ENCODE measurements around the gene RNASE2.
"Not testable (repeated sequence)": the region's sequence is repeated elsewhere in the genome, so short reads cannot be mapped to it uniquely, and the experiment has no call there.

RNASE2 gene

DNA sequence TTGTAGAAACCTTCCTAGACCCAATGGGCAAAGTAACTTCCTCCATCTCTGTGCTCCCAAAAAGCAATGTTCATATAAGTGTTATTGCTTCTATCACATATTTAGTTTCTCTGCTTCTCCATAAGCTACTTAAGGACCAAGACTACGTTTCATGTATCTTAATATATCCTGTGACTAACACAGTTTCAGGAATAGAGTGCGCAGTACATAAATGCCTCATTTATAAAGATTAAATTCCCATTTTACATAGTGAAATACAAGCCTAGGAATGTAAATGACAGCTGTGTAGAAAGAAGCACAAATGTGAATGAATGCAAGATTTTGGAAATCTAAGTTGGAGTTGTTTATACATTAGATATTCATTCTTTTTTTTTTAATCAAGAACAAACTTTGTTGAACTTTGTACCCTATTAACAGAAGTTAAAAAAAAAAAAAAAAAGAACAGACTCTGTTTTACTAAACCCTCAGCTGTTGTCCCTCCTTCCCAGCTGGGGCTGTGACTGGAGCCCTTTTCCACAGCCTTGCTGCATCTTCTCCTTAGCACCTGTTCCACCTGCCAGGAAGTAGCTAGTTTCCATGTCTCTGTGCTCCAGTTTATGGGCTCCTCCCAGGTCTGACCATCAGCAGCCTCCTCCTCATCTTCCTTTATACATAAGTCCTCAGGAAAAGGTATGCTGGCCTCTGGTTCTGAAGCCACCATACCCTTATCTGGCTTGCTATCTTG lies 27.5 kb downstream of the RNASE2 start:
- no peak for DNase-seq

DNA sequence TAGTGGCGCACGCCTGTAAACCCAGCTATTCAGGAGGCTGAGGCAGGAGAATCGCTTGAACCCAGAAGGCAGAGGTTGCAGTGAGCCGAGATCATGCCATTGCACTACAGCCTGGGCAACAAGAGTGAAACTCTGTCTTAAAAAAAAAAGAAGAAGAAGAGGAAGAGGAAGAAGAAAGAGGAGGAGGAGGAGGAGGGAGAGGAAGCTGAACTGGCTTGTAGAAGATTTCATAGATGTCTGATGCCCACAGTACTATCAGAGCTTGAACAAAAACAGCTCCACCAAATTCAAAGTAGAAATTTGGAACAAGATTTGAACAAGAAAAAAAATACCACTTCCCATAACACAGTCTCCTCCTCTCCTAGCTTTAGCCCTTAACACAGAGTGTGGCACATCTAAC lies 30.4 kb downstream of the RNASE2 start:
- not testable (repeated sequence) for DNase-seq

DNA sequence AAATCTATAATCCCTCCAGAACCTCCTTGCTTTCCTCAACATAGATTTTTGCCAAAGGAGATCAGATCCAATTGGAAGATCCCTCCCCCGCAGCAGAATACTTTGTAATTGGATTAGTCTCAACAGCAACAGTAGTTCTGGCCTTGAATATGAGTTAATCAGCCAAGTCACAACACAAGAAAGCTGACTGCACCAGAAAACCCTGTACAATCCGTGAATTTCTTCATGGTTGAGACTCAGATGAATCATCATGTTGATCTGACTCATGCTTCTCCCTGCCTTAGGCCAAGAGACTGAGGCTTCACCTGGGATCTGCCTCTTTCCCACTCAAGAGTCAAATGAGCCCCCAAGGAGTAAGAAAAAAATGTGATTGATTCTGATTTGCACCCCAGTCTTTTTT lies 31.5 kb downstream of the RNASE2 start:
- DNase-seq, result no peak

DNA sequence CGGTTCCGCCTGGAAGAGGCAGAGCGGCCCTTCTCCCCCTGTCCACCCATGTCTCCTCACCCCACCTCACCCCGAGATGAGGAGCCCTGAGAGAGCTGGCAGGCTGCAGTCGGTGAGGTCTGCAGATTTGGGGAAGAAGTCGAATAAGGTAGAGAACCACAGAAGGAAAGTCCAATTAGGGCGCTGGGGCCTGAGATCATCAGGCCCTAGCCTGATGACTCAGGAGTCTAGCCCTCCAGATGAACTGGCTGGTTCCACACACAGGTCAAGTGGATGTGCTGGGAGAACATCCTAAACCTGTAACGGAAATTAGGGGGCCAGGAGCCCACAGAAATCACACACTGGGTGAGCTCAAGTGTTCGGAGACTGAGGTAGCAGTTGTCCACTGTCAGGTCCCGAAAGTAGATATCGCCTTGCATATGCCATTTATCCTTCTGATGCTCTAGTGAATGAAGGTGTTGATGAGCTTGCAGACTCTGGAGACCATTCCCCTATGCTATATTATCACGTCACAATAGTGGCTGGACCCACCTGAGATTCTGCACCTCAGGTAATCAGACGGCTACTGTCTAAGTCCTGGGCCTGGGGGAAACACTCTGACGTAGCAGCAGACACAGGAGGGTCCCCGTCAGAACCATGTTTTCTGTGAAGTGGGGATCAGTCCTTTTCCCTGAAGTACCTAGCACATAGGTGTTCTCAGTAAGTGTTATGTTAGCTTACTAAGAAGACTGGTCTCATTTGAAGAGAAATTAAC lies 33.6 kb downstream of the RNASE2 start:
- DNase-seq, result no peak

DNA sequence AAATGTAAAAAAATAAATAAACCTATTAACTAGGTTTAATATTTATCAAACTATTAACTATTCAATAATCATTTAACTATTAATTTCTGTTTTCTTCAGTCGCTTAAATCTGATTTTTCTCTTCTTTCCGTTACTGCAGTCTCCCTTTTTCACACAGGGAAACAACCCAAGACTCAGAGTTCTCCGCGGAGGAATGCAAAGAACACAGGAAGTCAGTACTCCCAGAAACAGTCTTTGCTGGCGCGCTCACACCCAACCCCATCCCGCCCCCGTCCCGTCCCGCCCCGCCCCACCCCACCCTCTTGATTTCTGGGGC lies 34.1 kb downstream of the RNASE2 start:
- DNase-seq, result no peak

DNA sequence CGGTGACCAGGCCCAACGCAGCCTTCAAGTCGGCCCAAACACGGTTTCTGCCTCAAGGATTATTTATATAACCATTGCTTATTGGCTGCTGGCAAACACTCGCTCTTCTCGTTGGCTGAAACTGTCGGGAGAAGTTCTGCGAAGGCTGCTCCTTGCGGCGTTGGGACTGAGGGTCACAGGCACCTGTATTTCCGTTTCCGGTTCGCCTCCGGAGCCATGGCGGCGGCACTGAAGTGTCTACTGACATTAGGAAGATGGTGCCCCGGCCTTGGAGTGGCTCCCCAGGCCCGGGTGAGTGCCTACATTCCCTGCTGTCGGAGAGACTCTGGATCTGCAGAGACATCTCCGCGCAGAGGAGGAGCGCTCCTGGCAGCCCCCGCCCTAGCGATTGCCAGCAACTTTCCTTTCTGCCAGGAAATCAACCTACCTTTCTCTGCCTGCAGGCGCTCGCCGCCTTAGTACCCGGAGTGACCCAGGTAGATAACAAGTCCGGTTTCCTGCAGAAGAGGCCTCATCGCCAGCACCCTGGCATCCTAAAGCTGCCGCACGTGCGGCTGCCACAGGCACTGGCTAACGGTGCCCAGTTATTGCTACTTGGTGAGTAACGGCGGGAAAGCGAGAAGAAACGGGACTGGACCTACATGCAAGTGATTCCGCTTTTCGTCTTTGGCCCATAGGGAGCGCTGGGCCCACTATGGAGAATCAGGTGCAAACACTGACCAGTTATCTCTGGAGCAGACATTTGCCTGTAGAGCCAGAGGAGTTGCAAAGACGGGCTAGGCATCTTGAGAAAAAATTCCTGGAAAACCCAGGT lies 34.7 kb downstream of the RNASE2 start, which contains the start of gene METTL17:
METTL17 (plus strand) TSS at position 194 of the 814 bp plus-strand sequence; CDS start at position 217, 23 bp downstream.
- DNase-seq, result peak; percentile 50

DNA sequence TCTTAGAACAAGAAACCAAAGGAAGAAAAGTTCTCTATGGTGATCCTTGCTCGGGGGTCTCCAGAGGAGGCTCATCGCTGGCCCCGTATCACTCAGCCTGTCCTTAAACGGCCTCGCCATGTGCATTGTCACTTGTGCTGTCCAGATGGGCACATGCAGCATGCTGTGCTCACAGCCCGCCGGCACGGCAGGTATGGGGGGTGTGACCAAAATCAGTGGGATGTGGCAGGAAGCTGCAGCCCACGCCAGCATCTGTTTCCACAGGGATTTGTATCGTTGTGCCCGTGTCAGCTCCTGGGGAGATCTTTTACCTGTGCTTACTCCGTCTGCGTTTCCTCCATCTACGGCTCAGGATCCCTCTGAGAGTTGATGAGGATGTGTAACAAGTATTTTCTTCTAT lies 41.2 kb downstream of the RNASE2 start:
- DNase-seq, result no peak

DNA sequence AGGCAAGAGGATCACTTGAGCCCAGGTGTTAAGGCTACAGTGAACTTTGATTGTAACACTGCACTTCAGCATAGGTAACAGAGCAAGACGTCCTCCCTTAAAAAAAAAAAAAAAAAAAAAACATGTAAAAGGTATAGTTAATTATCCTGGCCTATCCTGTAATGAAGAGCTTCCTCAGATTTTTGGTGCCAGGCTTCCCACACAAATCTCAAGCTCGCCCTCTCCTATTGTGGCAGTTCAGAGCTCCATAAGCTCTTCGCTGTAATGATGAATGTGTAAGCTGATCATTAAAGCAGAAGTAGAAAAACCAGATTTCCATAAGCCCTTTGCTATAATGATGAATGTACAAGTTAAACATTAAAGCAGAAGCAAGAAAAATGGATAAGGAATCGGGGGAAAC lies 41.8 kb downstream of the RNASE2 start:
- no peak for DNase-seq

DNA sequence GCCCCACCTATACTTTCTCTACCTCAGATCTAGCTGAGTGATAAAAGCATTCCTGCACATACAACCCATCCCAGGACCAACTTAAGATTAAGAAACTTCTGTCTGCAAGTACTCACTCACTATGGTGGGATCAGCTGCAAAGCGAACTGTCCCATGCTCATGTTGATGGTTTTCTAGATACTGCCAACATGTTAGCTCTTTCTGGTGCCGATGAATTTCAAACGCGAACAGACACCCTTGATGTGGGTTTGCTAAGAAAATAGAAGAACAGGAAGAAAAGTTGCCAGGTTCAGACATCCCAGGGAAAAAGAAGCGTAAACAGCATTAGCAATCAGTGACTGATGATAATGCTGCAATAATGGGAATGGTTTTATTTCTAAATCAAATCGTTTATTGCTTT lies 42.3 kb downstream of the RNASE2 start:
- no peak for DNase-seq

DNA sequence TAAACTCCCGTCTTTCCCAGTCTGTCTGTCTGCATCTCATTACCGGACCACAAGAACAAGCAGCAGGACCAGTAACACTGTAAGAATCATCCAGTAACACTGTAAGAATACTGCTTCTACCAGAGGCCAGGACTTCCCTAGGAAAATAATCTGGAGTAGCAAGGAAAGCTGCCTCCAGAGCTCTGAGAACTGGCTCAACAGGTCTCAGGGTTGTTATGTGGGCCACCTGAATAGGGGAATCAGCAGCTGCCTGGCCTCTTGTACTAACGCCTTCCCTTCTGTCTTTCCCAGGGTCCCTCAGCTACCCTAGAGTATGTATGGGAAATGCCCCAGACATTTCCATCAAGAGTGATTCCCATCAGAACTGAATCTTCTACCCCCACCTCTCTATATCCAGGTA lies 42.9 kb downstream of the RNASE2 start:
- DNase-seq, result no peak

DNA sequence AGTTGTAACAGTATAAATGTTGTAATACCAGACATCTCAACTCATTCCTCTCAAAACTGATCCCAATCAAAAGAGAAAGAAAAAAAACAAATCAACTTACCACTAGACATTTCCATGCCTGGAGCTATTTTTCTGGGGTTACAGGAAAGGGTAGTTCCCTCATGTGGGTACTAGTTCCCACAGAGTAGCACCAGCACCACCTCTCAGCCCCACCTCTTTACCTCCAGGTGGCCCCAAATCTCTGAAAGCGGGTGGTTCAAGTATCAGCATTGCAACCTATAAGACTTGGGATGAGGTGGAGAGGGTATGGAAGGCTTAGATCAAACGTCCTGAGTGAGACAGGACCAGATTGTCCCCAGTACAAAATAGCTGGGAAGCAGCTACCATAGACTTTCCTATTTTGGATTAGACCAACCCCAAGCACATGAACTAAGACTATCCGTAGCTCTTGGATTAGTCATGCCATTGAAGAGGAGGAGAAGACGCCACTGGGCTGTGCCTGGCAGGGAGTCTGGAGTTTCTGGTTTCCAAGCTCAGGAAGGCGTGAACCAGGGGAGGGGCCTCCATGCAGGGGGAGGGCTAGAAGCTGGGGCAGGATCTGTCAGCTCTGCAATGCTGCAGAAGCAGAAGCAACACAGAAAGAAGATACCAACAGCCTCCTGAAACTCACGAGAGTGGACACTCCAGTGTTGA lies 43.5 kb downstream of the RNASE2 start, which contains the start of gene SLC39A2:
SLC39A2 (plus strand) TSS at position 620 of the 693 bp plus-strand sequence. CDS start 154 bp downstream, outside the sequence.
- DNase-seq, result no peak

DNA sequence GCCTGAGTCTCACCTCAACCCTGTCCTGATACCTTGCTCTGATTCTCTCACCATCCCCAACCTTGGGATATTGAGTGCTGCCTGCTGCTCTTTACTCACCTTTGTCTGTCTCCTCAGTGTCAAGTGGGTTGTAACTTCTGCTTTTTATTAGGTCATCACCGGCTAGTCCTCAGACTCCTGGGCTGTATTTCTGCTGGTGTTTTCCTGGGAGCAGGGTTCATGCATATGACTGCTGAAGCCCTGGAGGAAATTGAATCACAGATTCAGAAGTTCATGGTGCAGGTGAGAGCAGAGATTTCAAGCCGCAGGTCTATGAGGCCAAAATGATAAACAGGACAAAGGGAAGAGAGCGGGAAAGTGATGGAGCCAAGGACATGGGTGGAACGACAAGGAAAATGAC lies 44.3 kb downstream of the RNASE2 start:
- DNase-seq, result no peak

DNA sequence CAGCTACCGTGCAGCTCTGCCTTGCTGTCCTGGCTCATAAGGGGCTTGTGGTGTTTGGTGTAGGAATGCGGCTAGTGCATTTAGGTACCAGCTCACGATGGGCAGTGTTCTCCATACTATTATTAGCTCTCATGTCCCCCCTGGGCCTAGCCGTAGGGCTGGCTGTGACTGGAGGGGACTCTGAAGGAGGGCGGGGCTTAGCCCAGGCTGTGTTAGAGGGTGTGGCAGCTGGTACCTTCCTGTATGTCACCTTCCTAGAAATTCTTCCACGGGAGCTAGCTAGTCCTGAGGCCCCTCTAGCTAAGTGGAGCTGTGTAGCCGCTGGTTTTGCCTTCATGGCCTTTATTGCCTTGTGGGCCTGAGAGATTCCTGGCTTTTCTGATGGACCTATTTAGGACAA lies 45.9 kb downstream of the RNASE2 start:
- no peak for DNase-seq

DNA sequence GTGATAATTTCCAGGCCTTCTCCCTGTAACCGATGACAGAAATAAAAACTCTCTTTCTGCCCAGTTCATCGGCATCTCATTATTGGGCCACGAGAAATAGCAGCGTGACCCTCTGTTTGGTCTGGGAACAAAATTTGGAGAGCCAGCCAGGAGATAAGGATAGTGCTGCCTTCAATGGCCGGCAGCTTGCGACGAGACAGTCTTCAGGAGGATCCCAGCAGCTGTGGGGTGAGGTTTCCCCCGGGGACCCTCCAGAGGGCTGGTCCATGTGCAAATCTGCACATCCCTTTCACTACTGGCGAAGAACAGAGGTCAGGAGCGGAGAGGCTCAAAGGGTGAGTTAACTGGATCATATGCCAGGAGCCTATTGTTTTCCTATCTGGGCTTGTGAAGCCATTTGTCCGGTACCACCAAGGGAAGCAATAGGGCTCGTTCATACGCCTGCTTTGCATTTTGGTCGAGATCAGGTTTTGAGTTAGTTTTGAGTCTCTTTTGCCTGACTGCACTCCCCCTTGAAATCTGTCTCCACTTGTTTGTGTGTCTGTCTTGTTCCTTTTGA lies 48.6 kb downstream of the RNASE2 start:
- DNase-seq, result no peak

All from activated gamma-delta T cell (primary cell).